Measurements from ENCODE around the gene GPSM3.
A peak's percentile ranks its signal among the peaks of the same experiment; 100 is the strongest.

Gene GPSM3

GRCh38 chr6:32192608-32193039 is at the start of gene GPSM3:
GPSM3 (minus strand) TSS chr6:32192643; CDS start chr6:32192513, 130 bp downstream.
- no peaks in the 10 kb centered on the region; the same call in none of the 2 replicates for H3K36me3 ChIP-seq (ENCODE audit: control insufficient read depth, insufficient read depth, low read length)
- no peak for TF ChIP-seq CTCF (IDR thresholded peaks at IDR 0.05; ENCODE audit: insufficient read depth, low read length, poor library complexity, severe bottlenecking)
- DNase-seq (ENCODE audit: extremely low read depth, insufficient read length) = peak; percentile 81
- H3K4me3 ChIP-seq (replicated peaks; ENCODE audit: low read depth, low read length) = peak within 1 kb of the TSS; percentile 92
- H3K27me3 ChIP-seq (replicated peaks; ENCODE audit: control insufficient read depth, insufficient read depth, low read length) = no peaks in the 10 kb centered on the region

GRCh38 chr6:32240686-32241085 is 48.2 kb upstream of the GPSM3 start:
- TF ChIP-seq CTCF (IDR thresholded peaks at IDR 0.05; ENCODE audit: insufficient read depth, low read length, poor library complexity, severe bottlenecking) = no peak
- no peak for DNase-seq (ENCODE audit: extremely low read depth, insufficient read length)
- H3K4me3 ChIP-seq (replicated peaks; ENCODE audit: low read depth, low read length) = no peak overlapping the region

GRCh38 chr6:32239462-32239861 is 47.0 kb upstream of the GPSM3 start:
- H3K27me3 ChIP-seq (replicated peaks; ENCODE audit: control insufficient read depth, insufficient read depth, low read length) = no peaks in the 10 kb centered on the region
- no peak for TF ChIP-seq CTCF (IDR thresholded peaks at IDR 0.05; ENCODE audit: insufficient read depth, low read length, poor library complexity, severe bottlenecking)
- no peak for DNase-seq (ENCODE audit: extremely low read depth, insufficient read length)
- no peaks in the 10 kb centered on the region for H3K36me3 ChIP-seq (ENCODE audit: control insufficient read depth, insufficient read depth, low read length)
- H3K4me3 ChIP-seq (replicated peaks; ENCODE audit: low read depth, low read length) = no peak overlapping the region

More at GRCh38 chr6:32240686-32241085, 48.2 kb upstream of the GPSM3 start:
- Histone ChIP-seq H3K36me3 (ENCODE audit: control insufficient read depth, insufficient read depth, low read length) (no peaks in the 10 kb centered on the region), H3K27me3 (replicated peaks; ENCODE audit: control insufficient read depth, insufficient read depth, low read length) (no peaks in the 10 kb centered on the region)

- DNase-seq (ENCODE audit: extremely low read depth, insufficient read length) = no peak
- no peaks in the 10 kb centered on the region for H3K27me3 ChIP-seq (replicated peaks; ENCODE audit: control insufficient read depth, insufficient read depth, low read length)
- no peak overlapping the region for H3K4me3 ChIP-seq (replicated peaks; ENCODE audit: low read depth, low read length)
- H3K36me3 ChIP-seq (ENCODE audit: control insufficient read depth, insufficient read depth, low read length) = no peaks in the 10 kb centered on the region
- TF ChIP-seq CTCF (IDR thresholded peaks at IDR 0.05; ENCODE audit: insufficient read depth, low read length, poor library complexity, severe bottlenecking) = peak; percentile 25
These were observed 42.5 kb upstream of the GPSM3 start for GRCh38 chr6:32234934-32235333.

GRCh38 chr6:32226434-32226833 is 34.0 kb upstream of the GPSM3 start:
- Histone ChIP-seq H3K27me3 (replicated peaks; ENCODE audit: control insufficient read depth, insufficient read depth, low read length) (no peaks in the 10 kb centered on the region), H3K4me3 (replicated peaks; ENCODE audit: low read depth, low read length) (no peak overlapping the region), H3K36me3 (ENCODE audit: control insufficient read depth, insufficient read depth, low read length) (no peaks in the 10 kb centered on the region)
- no peak for DNase-seq (ENCODE audit: extremely low read depth, insufficient read length)
- TF ChIP-seq CTCF (IDR thresholded peaks at IDR 0.05; ENCODE audit: insufficient read depth, low read length, poor library complexity, severe bottlenecking) = no peak

GRCh38 chr6:32224696-32225095 is 32.3 kb upstream of the GPSM3 start:
- Histone ChIP-seq H3K27me3 (replicated peaks; ENCODE audit: control insufficient read depth, insufficient read depth, low read length) (no peaks in the 10 kb centered on the region; the same call in 1 of the 2 replicates), H3K36me3 (ENCODE audit: control insufficient read depth, insufficient read depth, low read length) (no peaks in the 10 kb centered on the region), H3K4me3 (replicated peaks; ENCODE audit: low read depth, low read length) (no peak overlapping the region)
- no peak for TF ChIP-seq CTCF (IDR thresholded peaks at IDR 0.05; ENCODE audit: insufficient read depth, low read length, poor library complexity, severe bottlenecking)
- DNase-seq (ENCODE audit: extremely low read depth, insufficient read length) = peak; percentile 36

Measured in GM06990 (cell line).